Endothelial cell (in vitro differentiated cells): ENCODE results near the gene DGLUCY. TPM values are rescaled to one million over a fixed set of nuclear protein-coding genes. Genes with fewer than 3 reads are reported as not detected.

Experiments used
- DNase-seq: peaks from one replicate; pipeline ENCODE4 v3.0.0; 2021; ENCODE audit warnings: low spot score
- H3K27ac Mint-ChIP-seq: one replicate; pipeline ENCODE4 v1.8.0; 2021; ENCODE audit warnings: mixed read lengths, inconsistent platforms; ENCODE audit not compliant: unreplicated experiment
- H3K27me3 Mint-ChIP-seq: one replicate; pipeline ENCODE4 v1.8.0; 2021; ENCODE audit warnings: mild to moderate bottlenecking, moderate library complexity, mixed read lengths, inconsistent platforms; ENCODE audit not compliant: unreplicated experiment
- H3K36me3 Mint-ChIP-seq: one replicate; pipeline ENCODE4 v1.8.0; 2021; ENCODE audit warnings: mild to moderate bottlenecking, low read depth, mixed read lengths, inconsistent platforms; ENCODE audit not compliant: unreplicated experiment
- H3K4me1 Mint-ChIP-seq: one replicate; pipeline ENCODE4 v1.8.0; 2021; ENCODE audit warnings: mild to moderate bottlenecking, mixed read lengths, inconsistent platforms; ENCODE audit not compliant: unreplicated experiment
- H3K4me3 Mint-ChIP-seq: one replicate; pipeline ENCODE4 v1.8.0; 2021; ENCODE audit warnings: mild to moderate bottlenecking, mixed read lengths, inconsistent platforms; ENCODE audit not compliant: unreplicated experiment
- H3K9me3 Mint-ChIP-seq: one replicate; pipeline ENCODE4 v1.8.0; 2021; ENCODE audit warnings: mixed read lengths, inconsistent platforms; ENCODE audit not compliant: unreplicated experiment
- total RNA-seq: library from RNA; stranded (reverse); fragmentation: NEBNext Ultra II Directional; extraction: Animal tissue kit (Norgen Biotek cat#: 25700); gene quantifications from one replicate; pipeline ENCODE4 v1.2.1, GENCODE V29; 2021; ENCODE audit not compliant: unreplicated experiment
- TF ChIP-seq, protein P1 (sequence below): fragments of 200-600 bp; sonication (generic); IDR thresholded peaks from one replicate; pipeline ENCODE4 v1.5.0; 2021; ENCODE audit warnings: antibody characterized with exemption; ENCODE audit not compliant: unreplicated experiment

DGLUCY gene
- total RNA-seq, 1 donor from 2014 or later = 65.1 TPM

DNA sequence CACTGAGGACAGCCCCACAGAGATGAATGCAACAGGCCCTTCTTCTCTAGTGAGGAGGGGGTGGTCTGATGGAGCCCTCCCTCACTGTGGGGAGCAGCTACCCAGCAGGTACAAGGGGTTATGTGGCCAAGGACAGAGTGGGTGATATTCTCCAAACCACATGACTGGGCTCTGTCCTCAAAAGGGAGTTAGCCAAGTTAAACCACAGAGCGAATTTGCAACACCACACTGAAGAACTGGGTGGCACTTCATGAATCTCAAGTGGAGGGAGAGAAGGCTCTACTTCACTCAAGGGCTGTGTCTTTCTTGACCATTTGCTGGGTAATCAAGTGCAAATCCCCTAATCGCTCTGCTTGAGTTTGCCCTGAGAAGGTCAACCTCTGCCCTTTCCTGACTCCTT, 118.2 kb downstream of the DGLUCY start:
- Mint-ChIP-seq H3K4me3 (peak overlapping the region; percentile 73), H3K27me3 (peaks cover 12% of the 10 kb centered on the region), H3K36me3 (peaks cover 44% of the 10 kb centered on the region), H3K27ac (peak overlapping the region; percentile 77), H3K9me3 (peaks cover 4% of the 10 kb centered on the region), H3K4me1 (peaks cover 36% of the 10 kb centered on the region)
- TF ChIP-seq, protein P1, sequence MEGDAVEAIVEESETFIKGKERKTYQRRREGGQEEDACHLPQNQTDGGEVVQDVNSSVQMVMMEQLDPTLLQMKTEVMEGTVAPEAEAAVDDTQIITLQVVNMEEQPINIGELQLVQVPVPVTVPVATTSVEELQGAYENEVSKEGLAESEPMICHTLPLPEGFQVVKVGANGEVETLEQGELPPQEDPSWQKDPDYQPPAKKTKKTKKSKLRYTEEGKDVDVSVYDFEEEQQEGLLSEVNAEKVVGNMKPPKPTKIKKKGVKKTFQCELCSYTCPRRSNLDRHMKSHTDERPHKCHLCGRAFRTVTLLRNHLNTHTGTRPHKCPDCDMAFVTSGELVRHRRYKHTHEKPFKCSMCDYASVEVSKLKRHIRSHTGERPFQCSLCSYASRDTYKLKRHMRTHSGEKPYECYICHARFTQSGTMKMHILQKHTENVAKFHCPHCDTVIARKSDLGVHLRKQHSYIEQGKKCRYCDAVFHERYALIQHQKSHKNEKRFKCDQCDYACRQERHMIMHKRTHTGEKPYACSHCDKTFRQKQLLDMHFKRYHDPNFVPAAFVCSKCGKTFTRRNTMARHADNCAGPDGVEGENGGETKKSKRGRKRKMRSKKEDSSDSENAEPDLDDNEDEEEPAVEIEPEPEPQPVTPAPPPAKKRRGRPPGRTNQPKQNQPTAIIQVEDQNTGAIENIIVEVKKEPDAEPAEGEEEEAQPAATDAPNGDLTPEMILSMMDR = no peak
- DNase-seq = no peak

DNA sequence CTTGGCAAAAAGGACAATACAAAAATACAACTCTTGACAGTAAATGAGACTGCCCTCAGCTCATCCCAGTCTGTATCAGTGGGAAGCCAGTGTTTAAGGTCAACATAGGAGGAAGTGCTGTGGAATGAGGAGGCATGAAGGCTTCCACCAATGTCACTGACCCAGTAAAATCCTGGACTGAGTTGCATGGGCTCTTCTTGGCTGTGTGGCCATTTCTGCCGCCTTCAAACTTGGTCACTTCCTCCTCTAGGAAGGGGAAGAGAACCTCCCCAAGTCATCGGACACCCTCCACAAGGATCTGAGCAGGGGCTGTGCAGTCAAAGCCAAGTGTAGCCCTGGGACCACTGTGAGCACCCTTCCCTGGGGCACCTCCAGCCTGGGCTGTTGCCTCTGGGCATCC, 118.7 kb downstream of the DGLUCY start:
- DNase-seq = no peak
- H3K27ac Mint-ChIP-seq = peak overlapping the region; percentile 77
- H3K36me3 Mint-ChIP-seq = peaks cover 44% of the 10 kb centered on the region
- H3K4me1 Mint-ChIP-seq = peaks cover 33% of the 10 kb centered on the region
- peak overlapping the region; percentile 73 for H3K4me3 Mint-ChIP-seq
- H3K27me3 Mint-ChIP-seq = peaks cover 12% of the 10 kb centered on the region
- peaks cover 4% of the 10 kb centered on the region for H3K9me3 Mint-ChIP-seq
- TF ChIP-seq, protein P1 = no peak

DNA sequence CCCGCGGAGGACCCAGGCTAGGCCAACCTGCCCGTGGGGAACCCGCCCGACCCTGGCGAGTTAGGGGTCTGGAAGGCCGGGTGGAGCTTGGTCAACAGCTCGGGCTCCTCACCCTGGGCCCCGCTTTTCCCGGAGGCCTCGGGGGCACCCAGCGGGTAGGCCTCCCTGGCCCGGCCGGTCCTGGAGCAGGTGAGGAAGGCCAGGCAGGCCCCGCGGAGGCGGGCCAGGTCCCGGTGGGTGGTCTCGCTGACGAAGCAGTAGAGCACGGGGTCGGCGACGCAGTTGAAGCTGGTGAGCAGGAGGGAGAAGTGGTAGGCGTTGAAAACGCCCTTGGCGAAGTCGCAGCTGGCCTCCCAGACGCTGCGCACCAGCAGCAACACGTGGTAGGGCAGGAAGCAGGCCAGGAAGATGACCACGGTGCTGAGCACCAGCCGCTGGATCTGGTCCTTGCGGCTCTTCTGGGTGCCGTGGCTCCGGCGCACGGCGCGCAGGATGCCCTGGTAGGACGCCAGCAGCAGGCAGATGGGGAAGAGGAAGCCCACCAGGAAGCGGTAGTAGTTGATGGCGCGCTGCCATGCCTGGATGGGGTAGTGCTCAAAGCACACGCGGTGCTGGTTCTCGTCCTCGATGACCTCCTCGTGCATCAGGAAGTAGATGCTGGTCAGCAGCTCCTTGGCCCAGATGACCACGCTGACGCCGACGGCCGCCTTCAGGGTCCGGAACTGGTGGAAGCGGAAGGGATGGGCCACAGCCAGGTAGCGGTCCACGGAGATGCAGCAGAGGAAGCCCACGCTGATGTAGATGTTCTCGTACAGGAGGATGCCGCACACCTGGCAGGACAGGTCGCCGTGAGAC, 120.3 kb downstream of the DGLUCY start:
- peak overlapping the region; percentile 74 for H3K4me3 Mint-ChIP-seq

DNA sequence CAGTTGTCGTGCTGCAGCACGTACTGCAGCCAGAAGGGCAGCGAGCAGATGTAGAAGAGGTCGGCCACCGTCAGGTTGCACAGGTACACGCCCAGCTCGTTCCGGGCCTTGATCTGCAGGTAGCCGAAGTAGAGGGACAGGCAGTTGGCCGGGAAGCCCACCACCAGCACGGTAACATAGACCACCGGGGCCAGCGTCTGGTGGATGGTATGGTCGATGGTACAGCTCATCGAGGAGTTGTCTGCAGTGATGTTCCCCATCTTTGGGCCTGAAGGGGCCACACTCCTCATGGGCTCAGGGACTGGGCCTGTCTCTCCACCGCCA, 120.9 kb downstream of the DGLUCY start:
- peaks cover 4% of the 10 kb centered on the region for H3K9me3 Mint-ChIP-seq

More for the DNA sequence above, 120.3 kb downstream of the DGLUCY start:
- no peak overlapping the region for H3K27ac Mint-ChIP-seq
- no peak for DNase-seq
- TF ChIP-seq, protein P1 = no peak
- H3K27me3 Mint-ChIP-seq = peaks cover 11% of the 10 kb centered on the region
- H3K36me3 Mint-ChIP-seq = peaks cover 44% of the 10 kb centered on the region
- peaks cover 4% of the 10 kb centered on the region for H3K9me3 Mint-ChIP-seq
- peaks cover 29% of the 10 kb centered on the region for H3K4me1 Mint-ChIP-seq

DNA sequence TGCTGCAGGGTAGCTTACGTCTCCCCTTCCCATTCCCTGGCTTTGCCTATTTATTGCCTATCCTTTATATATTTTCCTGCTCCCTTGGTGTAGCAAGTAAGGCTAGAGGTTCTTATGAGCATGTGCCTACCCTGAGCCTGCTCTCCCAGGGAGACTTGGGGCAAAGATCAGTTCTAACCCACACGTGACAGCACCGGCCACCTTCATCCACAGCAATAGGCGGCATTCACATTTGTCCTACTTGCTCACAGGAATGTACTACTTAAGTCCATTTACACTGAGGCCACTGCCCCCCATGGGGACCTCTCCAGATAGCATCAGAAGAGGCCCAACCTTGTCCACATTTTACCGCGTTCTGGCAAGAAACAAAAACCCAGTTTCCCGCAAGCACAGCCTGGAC, 122.0 kb downstream of the DGLUCY start:
- H3K9me3 Mint-ChIP-seq = peaks cover 4% of the 10 kb centered on the region
- TF ChIP-seq, protein P1 = no peak
- no peak overlapping the region for H3K4me3 Mint-ChIP-seq
- DNase-seq = no peak
- H3K36me3 Mint-ChIP-seq = peaks cover 46% of the 10 kb centered on the region
- H3K4me1 Mint-ChIP-seq = peaks cover 21% of the 10 kb centered on the region
- H3K27ac Mint-ChIP-seq = peak overlapping the region; percentile 52
- H3K27me3 Mint-ChIP-seq = peaks cover 9% of the 10 kb centered on the region

More for the DNA sequence above, 120.9 kb downstream of the DGLUCY start:
- Mint-ChIP-seq H3K27ac (no peak overlapping the region), H3K4me3 (no peak overlapping the region), H3K4me1 (peaks cover 25% of the 10 kb centered on the region), H3K36me3 (peaks cover 47% of the 10 kb centered on the region), H3K27me3 (peaks cover 11% of the 10 kb centered on the region)
- DNase-seq = no peak
- TF ChIP-seq, protein P1 = no peak
